ENCODE results near the gene HOXB6. TPM values are rescaled to one million over a fixed set of nuclear protein-coding genes. Genes with fewer than 3 reads are reported as not detected.

The HOXB6 gene
- polyA plus RNA-seq, 1 experiment = not detected

DNA sequence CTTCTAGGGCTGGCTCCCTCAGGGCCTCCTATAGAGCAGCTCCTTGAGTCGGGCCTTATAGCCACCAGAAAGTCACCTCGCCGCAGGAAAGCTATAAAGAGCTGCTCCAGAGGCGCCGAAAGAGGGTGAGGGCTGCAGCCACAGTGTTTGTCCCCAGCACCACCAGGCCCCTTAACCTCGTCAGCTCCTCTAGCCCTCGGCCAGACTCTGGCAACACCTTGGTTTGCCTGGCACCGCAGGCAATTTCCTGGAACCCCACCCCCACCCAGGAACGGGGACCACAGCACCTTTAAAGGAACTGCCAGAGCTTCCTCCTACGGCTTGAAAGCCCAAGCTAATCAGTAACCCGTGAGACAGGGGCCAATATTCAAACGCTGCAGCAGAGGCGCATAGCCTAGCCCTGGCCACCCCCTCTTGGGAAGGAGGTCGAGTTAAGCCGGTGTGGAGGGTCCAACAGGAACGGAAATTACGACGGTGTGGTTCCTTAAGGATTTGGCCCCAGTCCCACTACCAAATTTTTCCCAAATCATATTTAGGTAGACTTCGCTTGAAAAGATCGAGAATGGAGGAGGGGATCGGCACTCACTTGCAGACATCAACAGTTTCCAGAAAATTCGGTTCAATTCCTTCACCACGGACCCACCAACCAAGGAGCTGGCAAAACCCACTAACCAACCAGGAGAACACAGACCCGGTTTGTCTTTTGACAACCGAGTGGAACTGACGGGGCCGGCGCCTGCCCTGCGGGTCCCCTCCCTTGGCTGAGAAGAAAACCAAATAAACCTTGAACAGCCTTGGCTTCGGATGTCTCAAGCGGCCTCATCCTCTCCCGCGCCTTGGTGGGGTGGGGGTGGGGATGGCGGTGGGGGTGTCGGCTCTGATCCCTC is 3.0 kb downstream of the HOXB6 start:
- Histone ChIP-seq H3K36me3 (ENCODE audit: control insufficient read depth, insufficient read depth, low read length) (no peaks in the 10 kb centered on the region), H3K4me3 (ENCODE audit: low read depth, low read length) (no peak overlapping the region), H3K27me3 (ENCODE audit: control insufficient read depth, insufficient read depth, low read length) (peaks cover 94% of the 10 kb centered on the region)
- ChIA-PET POLR2A (no interaction called here), CTCF (interaction anchor here (0.8 to 1.9 kb wide), 16 partner anchors 8 to 442 kb away, joined by 3 to 9 read pairs (median 4); partner anchors contain the start of gene HOXB5)
- DNase-seq (ENCODE audit: low read depth) = no peak
- TF ChIP-seq, protein P1, sequence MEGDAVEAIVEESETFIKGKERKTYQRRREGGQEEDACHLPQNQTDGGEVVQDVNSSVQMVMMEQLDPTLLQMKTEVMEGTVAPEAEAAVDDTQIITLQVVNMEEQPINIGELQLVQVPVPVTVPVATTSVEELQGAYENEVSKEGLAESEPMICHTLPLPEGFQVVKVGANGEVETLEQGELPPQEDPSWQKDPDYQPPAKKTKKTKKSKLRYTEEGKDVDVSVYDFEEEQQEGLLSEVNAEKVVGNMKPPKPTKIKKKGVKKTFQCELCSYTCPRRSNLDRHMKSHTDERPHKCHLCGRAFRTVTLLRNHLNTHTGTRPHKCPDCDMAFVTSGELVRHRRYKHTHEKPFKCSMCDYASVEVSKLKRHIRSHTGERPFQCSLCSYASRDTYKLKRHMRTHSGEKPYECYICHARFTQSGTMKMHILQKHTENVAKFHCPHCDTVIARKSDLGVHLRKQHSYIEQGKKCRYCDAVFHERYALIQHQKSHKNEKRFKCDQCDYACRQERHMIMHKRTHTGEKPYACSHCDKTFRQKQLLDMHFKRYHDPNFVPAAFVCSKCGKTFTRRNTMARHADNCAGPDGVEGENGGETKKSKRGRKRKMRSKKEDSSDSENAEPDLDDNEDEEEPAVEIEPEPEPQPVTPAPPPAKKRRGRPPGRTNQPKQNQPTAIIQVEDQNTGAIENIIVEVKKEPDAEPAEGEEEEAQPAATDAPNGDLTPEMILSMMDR (IDR thresholded peaks at IDR 0.05; ENCODE audit: insufficient read depth, low read depth, low read length) = no peak

- CTCF ChIA-PET = interaction anchor here (0.6 to 1.9 kb wide), 16 partner anchors 8 to 385 kb away, joined by 3 to 9 read pairs (median 3); partner anchors contain the start of gene HOXB5
- H3K36me3 ChIP-seq (ENCODE audit: control insufficient read depth, insufficient read depth, low read length) = no peaks in the 10 kb centered on the region
- H3K27me3 ChIP-seq (ENCODE audit: control insufficient read depth, insufficient read depth, low read length) = peaks cover 94% of the 10 kb centered on the region
- POLR2A ChIA-PET = no interaction called here
- TF ChIP-seq, protein P1 (IDR thresholded peaks at IDR 0.05; ENCODE audit: insufficient read depth, low read depth, low read length) = no peak
- DNase-seq (ENCODE audit: low read depth) = no peak
- no peak overlapping the region for H3K4me3 ChIP-seq (ENCODE audit: low read depth, low read length)
These were observed 3.6 kb downstream of the HOXB6 start for GRCh38 chr17:48601207-48601538.

DNA sequence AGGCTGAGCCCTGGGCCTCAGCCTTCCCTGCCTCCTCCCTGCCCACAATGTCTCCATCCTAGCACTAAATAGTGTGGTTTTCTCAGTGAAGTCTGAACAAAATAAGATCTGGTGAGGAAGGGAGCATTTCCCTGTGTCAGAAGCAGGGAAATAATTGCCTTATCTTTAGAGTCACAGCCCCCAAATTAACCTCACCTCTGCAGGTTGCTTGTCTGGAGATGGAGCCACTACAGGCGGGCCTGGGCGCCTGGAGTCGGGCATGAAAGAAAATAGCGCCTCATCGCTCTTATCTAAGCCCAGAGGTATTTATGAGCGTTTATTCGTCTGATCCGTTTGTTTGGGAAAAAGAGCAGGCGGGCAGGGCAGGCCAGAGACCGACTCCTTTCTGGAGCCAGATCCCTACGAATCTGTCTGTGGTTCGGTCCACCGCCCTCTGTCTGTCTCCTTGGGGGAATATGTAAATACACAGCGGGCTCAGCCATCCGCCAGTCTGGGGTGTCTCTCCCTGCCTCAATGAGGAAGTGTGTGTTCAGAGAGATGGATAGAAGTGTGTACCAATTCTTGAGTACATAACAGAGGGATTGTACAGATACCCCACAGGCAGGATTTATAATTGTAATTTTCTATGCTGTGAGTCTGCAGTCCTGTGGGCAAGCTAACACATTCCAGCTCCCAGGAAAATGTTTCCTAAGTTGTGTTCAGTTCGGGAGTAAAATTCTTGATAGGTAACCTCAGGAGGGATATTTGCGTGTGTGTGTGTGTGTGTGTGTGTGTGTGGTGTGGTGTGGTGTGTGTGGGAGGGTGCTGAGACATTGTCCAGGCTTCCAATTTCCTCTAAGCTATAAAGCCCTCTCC is 4.3 kb downstream of the HOXB6 start:
- Histone ChIP-seq H3K27me3 (ENCODE audit: control insufficient read depth, insufficient read depth, low read length) (peaks cover 95% of the 10 kb centered on the region), H3K36me3 (ENCODE audit: control insufficient read depth, insufficient read depth, low read length) (no peaks in the 10 kb centered on the region), H3K4me3 (ENCODE audit: low read depth, low read length) (no peak overlapping the region)
- ChIA-PET POLR2A (no interaction called here), CTCF (interaction anchor here (0.6 to 1.9 kb wide), 7 partner anchors 9 to 384 kb away, joined by 3 to 9 read pairs (median 4); no protein-coding TSS in a partner anchor)
- no peak for DNase-seq (ENCODE audit: low read depth)
- TF ChIP-seq, protein P1 (IDR thresholded peaks at IDR 0.05; ENCODE audit: insufficient read depth, low read depth, low read length) = no peak

- ChIA-PET CTCF (no interaction called here), POLR2A (no interaction called here)
- no peaks in the 10 kb centered on the region for H3K36me3 ChIP-seq (ENCODE audit: control insufficient read depth, insufficient read depth, low read length)
- TF ChIP-seq, protein P1 (IDR thresholded peaks at IDR 0.05; ENCODE audit: insufficient read depth, low read depth, low read length) = no peak
- DNase-seq (ENCODE audit: low read depth) = no peak
- peaks cover 95% of the 10 kb centered on the region for H3K27me3 ChIP-seq (ENCODE audit: control insufficient read depth, insufficient read depth, low read length)
- H3K4me3 ChIP-seq (ENCODE audit: low read depth, low read length) = no peak overlapping the region
These were observed 5.4 kb downstream of the HOXB6 start for GRCh38 chr17:48599354-48599753.

GRCh38 chr17:48598736-48599135 is 6.0 kb downstream of the HOXB6 start:
- CTCF ChIA-PET = no interaction called here
- H3K36me3 ChIP-seq (ENCODE audit: control insufficient read depth, insufficient read depth, low read length) = no peaks in the 10 kb centered on the region
- no peak for DNase-seq (ENCODE audit: low read depth)
- POLR2A ChIA-PET = no interaction called here
- TF ChIP-seq, protein P1 (IDR thresholded peaks at IDR 0.05; ENCODE audit: insufficient read depth, low read depth, low read length) = no peak
- no peak overlapping the region for H3K4me3 ChIP-seq (ENCODE audit: low read depth, low read length)
- peaks cover 94% of the 10 kb centered on the region for H3K27me3 ChIP-seq (ENCODE audit: control insufficient read depth, insufficient read depth, low read length)

All from BJ (cell line).